ENCODE results near the gene EIF3M.
A peak's percentile ranks its signal among the peaks of the same experiment; 100 is the strongest.

Gene EIF3M

GRCh38 chr11:32562839-32563599 lies 20.6 kb upstream of the EIF3M start:
- H3K9me3 ChIP-seq (ENCODE audit: insufficient read depth, low read length, severe bottlenecking), result no peaks in the 10 kb centered on the region
- H3K27ac ChIP-seq (ENCODE audit: low read length), result no peak overlapping the region
- no peaks in the 10 kb centered on the region for H3K36me3 ChIP-seq (ENCODE audit: insufficient read depth, low read length)
- no peaks in the 10 kb centered on the region for H3K79me2 ChIP-seq (ENCODE audit: insufficient read depth, low read length)
- no peak for DNase-seq
- ATAC-seq (ENCODE audit: insufficient read depth, low read depth), result no peak
- 0 out of 2 replicates have a peak overlapping the region, but pooled peaks have one; percentile 2 for H2AFZ ChIP-seq (ENCODE audit: low read depth, low read length)
- H3K9ac ChIP-seq (ENCODE audit: low read depth, low read length), result no peak overlapping the region
- H3K4me2 ChIP-seq (ENCODE audit: insufficient read depth, low read length), result no peak overlapping the region
- H3K4me3 ChIP-seq (ENCODE audit: low read depth in 1 of 2, low read length in 2 of 2), result no peak overlapping the region
- no peaks in the 10 kb centered on the region for H4K20me1 ChIP-seq (ENCODE audit: insufficient read depth, low read length)
- no peaks in the 10 kb centered on the region for H3K27me3 ChIP-seq (ENCODE audit: insufficient read depth, low read length, poor library complexity)
- H3K4me1 ChIP-seq (ENCODE audit: insufficient read depth, low read length), result no peaks in the 10 kb centered on the region; the same call in 1 of the 2 replicates
- TF ChIP-seq CTCF (IDR thresholded peaks at IDR 0.05; ENCODE audit: borderline replicate concordance, extremely low read depth, low read length, poor library complexity, severe bottlenecking) (no peak), EZH2 (IDR thresholded peaks at IDR 0.05; ENCODE audit: borderline replicate concordance, low read depth, low read length, severe bottlenecking) (no peak)

- no peaks in the 10 kb centered on the region; the same call in 1 of the 2 replicates for H3K4me1 ChIP-seq (ENCODE audit: insufficient read depth, low read length)
- no peaks in the 10 kb centered on the region for H4K20me1 ChIP-seq (ENCODE audit: insufficient read depth, low read length)
- ATAC-seq (ENCODE audit: insufficient read depth, low read depth), result no peak
- H3K9ac ChIP-seq (ENCODE audit: low read depth, low read length), result no peak overlapping the region
- H3K27me3 ChIP-seq (ENCODE audit: insufficient read depth, low read length, poor library complexity), result no peaks in the 10 kb centered on the region
- H2AFZ ChIP-seq (ENCODE audit: low read depth, low read length), result no peak overlapping the region
- H3K4me3 ChIP-seq (ENCODE audit: low read depth in 1 of 2, low read length in 2 of 2), result no peak overlapping the region
- H3K27ac ChIP-seq (ENCODE audit: low read length), result no peak overlapping the region
- no peak for DNase-seq
- no peak overlapping the region for H3K4me2 ChIP-seq (ENCODE audit: insufficient read depth, low read length)
- H3K36me3 ChIP-seq (ENCODE audit: insufficient read depth, low read length), result no peaks in the 10 kb centered on the region
- no peaks in the 10 kb centered on the region for H3K79me2 ChIP-seq (ENCODE audit: insufficient read depth, low read length)
- H3K9me3 ChIP-seq (ENCODE audit: insufficient read depth, low read length, severe bottlenecking), result no peaks in the 10 kb centered on the region
- TF ChIP-seq CTCF (IDR thresholded peaks at IDR 0.05; ENCODE audit: borderline replicate concordance, extremely low read depth, low read length, poor library complexity, severe bottlenecking), result no peak
- no peak for TF ChIP-seq EZH2 (IDR thresholded peaks at IDR 0.05; ENCODE audit: borderline replicate concordance, low read depth, low read length, severe bottlenecking)
These were observed 20.1 kb upstream of the EIF3M start for GRCh38 chr11:32563600-32563959.

GRCh38 chr11:32566517-32566916 lies 17.1 kb upstream of the EIF3M start:
- no peaks in the 10 kb centered on the region for H3K36me3 ChIP-seq (ENCODE audit: insufficient read depth, low read length)
- H3K9me3 ChIP-seq (ENCODE audit: insufficient read depth, low read length, severe bottlenecking), result no peaks in the 10 kb centered on the region
- no peaks in the 10 kb centered on the region for H3K27me3 ChIP-seq (ENCODE audit: insufficient read depth, low read length, poor library complexity)
- TF ChIP-seq EZH2 (IDR thresholded peaks at IDR 0.05; ENCODE audit: borderline replicate concordance, low read depth, low read length, severe bottlenecking) (no peak), CTCF (IDR thresholded peaks at IDR 0.05; ENCODE audit: borderline replicate concordance, extremely low read depth, low read length, poor library complexity, severe bottlenecking) (no peak)
- no peaks in the 10 kb centered on the region for H4K20me1 ChIP-seq (ENCODE audit: insufficient read depth, low read length)
- H3K4me1 ChIP-seq (ENCODE audit: insufficient read depth, low read length), result peaks cover 13% of the 10 kb centered on the region
- ATAC-seq (ENCODE audit: insufficient read depth, low read depth) (peak; percentile 53; the same call in 2 of the 3 replicates), DNase-seq (peak; percentile 35)
- no peak overlapping the region for H3K4me3 ChIP-seq (ENCODE audit: low read depth in 1 of 2, low read length in 2 of 2)
- H2AFZ ChIP-seq (ENCODE audit: low read depth, low read length), result no peak overlapping the region; the same call in 1 of the 2 replicates
- H3K79me2 ChIP-seq (ENCODE audit: insufficient read depth, low read length), result no peaks in the 10 kb centered on the region
- no peak overlapping the region for H3K4me2 ChIP-seq (ENCODE audit: insufficient read depth, low read length)
- H3K27ac ChIP-seq (ENCODE audit: low read length), result no peak overlapping the region
- H3K9ac ChIP-seq (ENCODE audit: low read depth, low read length), result no peak overlapping the region
